ENCODE results near the gene PCMT1.
A peak's percentile ranks its signal among the peaks of the same experiment; 100 is the strongest.
"Not testable (repeated sequence)": the region's sequence is repeated elsewhere in the genome, so short reads cannot be mapped to it uniquely, and the experiment has no call there.

The PCMT1 gene

GRCh38 chr6:149833651-149834050, 84.1 kb downstream of the PCMT1 start:
- no peak overlapping the region for H3K4me3 ChIP-seq (ENCODE audit: low read depth, low read length)
- TF ChIP-seq, protein P1, sequence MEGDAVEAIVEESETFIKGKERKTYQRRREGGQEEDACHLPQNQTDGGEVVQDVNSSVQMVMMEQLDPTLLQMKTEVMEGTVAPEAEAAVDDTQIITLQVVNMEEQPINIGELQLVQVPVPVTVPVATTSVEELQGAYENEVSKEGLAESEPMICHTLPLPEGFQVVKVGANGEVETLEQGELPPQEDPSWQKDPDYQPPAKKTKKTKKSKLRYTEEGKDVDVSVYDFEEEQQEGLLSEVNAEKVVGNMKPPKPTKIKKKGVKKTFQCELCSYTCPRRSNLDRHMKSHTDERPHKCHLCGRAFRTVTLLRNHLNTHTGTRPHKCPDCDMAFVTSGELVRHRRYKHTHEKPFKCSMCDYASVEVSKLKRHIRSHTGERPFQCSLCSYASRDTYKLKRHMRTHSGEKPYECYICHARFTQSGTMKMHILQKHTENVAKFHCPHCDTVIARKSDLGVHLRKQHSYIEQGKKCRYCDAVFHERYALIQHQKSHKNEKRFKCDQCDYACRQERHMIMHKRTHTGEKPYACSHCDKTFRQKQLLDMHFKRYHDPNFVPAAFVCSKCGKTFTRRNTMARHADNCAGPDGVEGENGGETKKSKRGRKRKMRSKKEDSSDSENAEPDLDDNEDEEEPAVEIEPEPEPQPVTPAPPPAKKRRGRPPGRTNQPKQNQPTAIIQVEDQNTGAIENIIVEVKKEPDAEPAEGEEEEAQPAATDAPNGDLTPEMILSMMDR (IDR thresholded peaks at IDR 0.05; ENCODE audit: borderline replicate concordance, insufficient read depth, low read depth, low read length): no peak

- TF ChIP-seq, protein P1 (IDR thresholded peaks at IDR 0.05; ENCODE audit: borderline replicate concordance, insufficient read depth, low read depth, low read length): peak; percentile 64; the same call in 1 of the 2 replicates
- H3K4me3 ChIP-seq (ENCODE audit: low read depth, low read length): no peak overlapping the region
Observed at GRCh38 chr6:149834513-149835481, 85.3 kb downstream of the PCMT1 start.

- H3K4me3 ChIP-seq (ENCODE audit: low read depth, low read length): no peak overlapping the region
- TF ChIP-seq, protein P1 (IDR thresholded peaks at IDR 0.05; ENCODE audit: borderline replicate concordance, insufficient read depth, low read depth, low read length): peak; percentile 70
Observed at GRCh38 chr6:149840345-149841075, 91.0 kb downstream of the PCMT1 start.

DNA sequence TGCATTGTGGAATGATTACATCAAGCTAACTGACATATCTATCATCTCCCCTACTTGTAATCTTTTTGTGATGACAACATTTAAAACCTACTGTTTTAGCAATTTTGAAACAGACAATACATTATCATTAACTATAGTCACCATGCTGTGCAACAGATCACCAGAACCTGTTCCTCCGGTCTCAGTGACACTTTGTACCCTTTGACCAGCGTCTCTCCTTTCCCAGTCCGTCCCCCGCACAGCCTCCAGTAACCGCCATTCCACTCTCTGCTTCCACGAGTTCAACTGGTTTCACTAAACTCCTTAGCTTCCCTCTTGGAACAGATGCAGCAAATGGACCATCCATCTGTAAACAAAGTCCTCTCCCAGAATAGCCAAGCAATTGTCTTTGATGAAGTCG, 92.8 kb downstream of the PCMT1 start:
- TF ChIP-seq, protein P1 (IDR thresholded peaks at IDR 0.05; ENCODE audit: borderline replicate concordance, insufficient read depth, low read depth, low read length): no peak
- no peak overlapping the region for H3K4me3 ChIP-seq (ENCODE audit: low read depth, low read length)

- TF ChIP-seq, protein P1 (IDR thresholded peaks at IDR 0.05; ENCODE audit: borderline replicate concordance, insufficient read depth, low read depth, low read length): no peak
- H3K4me3 ChIP-seq (ENCODE audit: low read depth, low read length): no peak overlapping the region
Observed at GRCh38 chr6:149843051-149843633, 93.6 kb downstream of the PCMT1 start.

DNA sequence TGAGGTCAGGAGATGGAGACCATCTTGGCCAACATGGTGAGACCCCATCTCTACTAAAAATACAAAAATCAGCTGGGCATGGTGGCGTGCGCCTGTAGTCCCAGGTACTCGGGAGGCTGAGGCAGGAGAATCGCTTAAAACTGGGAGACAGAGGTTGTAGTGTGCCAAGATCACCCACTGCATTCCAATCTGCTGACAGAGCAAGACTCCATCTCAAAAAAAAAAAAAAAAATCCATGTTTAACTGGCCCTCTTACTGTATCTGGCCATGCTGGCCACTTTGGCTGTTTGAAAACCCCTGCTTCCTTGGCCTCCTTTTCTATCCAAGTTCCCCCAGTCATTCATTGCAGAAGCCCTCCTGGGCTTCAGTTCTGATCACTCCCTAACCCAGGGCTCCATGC, 94.5 kb downstream of the PCMT1 start:
- not testable (repeated sequence) for H3K4me3 ChIP-seq (ENCODE audit: low read depth, low read length)

DNA sequence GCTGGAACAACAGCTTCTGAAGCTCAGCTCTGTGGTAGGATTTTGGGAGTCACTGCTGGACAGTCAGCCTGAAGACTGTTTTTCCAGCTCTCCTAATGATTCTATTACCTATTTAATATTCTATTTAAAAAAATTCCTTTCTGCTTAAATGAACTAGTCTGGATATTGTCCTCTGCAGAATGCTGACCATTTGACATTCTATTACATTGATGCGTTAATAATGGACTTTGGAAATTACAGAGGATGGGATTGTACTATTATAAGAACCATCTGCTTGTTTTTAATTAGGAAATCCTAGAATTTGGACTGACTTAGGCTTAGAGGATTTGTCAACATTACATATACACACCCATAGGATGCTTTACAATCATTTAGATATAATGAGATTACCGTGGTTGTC, 94.9 kb downstream of the PCMT1 start:
- H3K4me3 ChIP-seq (ENCODE audit: low read depth, low read length): no peak overlapping the region
- TF ChIP-seq, protein P1 (IDR thresholded peaks at IDR 0.05; ENCODE audit: borderline replicate concordance, insufficient read depth, low read depth, low read length): no peak
